ENCODE data around the gene ZFYVE26.
"Not testable (repeated sequence)": the region's sequence is repeated elsewhere in the genome, so short reads cannot be mapped to it uniquely, and the experiment has no call there.

ZFYVE26 gene

DNA sequence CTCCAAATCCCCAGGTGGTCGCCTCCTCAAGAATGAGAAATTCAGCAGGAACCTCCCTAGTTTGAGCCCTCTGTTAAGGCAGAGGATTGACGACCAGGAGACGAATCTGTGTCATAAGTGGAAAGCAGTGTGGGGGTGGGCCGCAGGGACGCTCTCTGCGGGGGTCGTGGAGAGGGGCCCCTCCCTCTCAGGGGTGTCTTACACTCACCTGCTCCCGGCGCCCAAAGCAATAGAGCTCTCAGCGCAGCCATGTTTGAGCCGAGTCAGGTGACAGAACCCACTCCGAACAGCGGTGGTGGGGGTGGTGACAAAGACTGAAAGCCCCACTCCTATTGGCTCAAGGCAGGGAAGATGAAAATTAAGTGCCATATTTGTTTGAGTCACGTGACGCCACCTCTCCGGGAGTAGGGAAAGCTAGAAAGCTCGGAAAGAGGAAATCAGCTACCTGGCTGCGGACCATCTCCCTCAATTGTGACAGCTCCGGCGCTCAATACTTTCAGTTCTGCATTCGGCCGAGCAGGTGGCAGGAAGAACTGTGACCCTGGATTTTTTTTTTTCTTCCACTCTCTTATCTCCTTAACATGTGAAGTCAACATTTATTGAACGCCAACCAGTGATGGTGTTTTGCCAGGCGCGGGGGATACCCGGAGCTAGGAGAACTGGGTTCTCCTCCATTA is at the start of gene ZFYVE26:
ZFYVE26 (minus strand) TSS at position 265 of the 677 bp plus-strand sequence. CDS start 627 bp downstream, outside the sequence.
- peak; percentile 94 for DNase-seq

DNA sequence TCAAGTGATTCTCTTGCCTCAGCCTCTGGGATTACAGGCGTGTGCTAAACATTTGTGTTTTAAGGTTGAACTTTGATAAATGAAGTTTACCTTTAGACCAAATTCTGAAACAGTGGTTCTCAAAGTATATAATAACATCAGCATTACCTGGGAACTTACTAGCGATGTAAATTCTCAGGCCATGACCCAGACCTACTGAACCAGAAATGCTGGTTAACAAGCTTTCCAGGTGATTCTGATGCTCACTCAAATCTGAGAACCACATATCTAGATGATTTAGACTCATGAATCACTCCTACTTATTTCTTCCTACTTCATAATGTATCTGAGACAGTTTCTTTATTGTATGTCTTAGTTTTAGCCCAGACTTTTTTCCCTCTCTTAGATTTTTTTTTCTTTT is 46.8 kb upstream of the ZFYVE26 start:
- DNase-seq: no peak

DNA sequence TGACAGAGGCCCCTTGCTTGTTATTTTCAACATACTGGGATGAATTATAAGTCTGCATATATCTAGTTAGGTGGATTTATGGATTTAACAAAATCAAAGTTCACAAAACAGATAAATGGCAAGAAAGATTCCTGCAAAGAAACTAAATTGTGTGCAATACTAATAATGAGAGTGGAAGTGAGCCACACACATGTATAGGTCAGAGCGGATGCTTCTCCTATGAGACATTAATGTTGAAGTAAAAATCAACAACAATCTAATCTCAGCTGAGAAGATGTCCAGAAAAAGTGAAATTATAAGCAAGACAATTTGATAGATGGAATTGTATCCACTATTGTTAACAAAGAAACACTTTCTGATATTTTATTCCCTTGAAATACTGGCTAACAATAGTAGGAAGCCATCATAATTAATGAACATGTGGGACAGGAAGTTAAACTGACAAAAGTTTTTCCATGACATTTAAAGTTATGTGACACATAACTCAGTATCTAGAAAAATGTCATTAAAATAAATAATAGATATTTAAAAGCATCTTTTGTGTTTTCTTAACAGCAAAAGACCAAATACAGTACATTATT is 42.9 kb upstream of the ZFYVE26 start:
- DNase-seq: no peak

DNA sequence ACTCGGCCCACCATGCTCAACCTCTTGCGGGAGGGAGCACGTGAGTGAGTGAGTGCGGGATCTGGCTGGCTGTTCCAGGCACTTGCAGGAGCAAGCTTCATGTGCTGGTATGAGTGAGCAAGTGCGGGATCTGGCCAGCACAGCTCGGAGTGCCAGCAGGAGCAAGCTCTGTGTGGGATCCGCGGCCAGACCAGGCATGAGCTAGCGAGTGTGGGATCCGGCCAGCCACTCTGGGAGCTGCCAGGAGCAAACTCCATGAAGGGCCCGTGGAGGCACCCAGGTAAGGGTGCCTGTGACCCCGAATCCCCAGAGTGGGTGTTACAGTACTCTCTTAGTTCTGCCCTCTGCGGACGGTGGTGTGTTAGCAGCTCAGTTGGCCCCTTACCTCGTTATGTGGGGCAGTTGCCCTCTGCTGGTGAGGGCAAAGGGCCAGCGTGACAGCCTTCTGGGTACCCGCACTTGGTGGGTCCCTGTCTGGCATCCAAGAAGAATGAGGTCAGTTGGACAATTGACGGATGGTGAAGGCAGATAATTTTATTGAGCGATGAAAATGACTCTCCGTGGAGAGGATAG is 41.5 kb upstream of the ZFYVE26 start:
- no peak for DNase-seq

DNA sequence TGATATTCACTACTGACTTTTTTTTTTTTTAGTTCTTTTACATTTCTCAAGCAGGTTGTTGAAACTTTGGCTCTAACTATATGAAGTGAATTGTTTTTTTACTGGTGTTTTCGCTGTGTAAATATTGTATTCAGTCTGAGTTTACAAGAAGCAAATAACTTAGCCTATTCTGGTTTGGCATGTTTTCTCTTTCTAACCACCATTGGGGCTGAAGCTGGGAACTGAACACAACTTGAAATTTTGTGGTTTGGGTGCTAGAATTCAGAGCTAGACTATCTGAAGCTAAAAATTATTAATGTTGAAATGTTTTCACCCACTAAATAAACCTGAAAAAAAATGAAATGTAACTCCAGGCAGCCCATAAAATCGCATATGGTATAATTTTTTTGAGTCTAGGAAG is 40.4 kb upstream of the ZFYVE26 start:
- DNase-seq: no peak

DNA sequence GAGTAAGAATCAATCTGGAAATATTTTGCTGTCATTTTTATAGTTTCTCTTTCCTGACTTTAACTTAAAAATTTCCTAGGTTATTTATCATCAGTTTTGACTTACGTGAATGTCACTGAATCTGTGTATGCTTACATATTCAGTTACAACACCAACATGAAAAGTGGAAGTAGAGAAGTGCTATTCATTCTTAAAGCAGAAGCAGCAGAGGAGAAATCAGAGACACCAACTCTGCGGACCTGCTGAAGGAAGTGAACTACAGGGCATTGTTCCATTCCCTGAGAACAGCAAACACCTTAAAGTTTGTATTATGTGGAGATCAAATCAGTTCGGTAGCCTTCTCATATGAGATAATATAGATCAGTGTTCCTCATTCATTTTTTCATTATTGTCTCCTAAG is 37.3 kb upstream of the ZFYVE26 start:
- DNase-seq: no peak

DNA sequence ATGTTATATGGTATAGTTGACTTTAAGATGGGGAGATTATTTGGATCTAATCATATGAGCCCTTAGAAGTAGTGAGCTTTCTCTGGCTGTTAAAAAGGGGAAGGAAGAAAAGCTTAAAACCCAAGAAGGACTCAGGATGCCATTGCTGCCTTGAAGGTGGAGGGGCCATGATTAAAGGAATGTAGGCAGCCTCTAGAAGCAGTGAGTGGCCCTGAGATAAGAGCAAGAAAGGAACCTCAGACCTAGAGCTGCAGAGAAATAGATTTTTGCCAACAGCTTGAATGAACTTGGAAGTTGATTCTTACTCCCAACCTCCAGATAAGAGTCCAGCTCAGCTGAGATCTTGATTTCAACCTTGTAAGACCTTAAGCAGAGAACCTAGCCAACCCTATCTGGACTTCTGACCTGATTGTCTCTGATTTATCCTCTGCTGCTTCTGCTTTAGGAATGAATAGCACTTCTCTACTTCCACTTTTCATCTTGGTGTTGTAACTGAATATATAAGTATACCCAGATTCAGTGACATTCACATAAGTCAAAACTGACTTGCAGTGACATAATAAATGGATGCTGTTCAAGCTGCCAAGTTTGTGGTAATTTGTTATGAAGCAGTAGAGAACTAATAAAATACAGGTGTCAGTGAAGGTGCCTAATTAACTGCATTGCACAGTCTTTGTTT is 36.7 kb upstream of the ZFYVE26 start:
- no peak for DNase-seq

DNA sequence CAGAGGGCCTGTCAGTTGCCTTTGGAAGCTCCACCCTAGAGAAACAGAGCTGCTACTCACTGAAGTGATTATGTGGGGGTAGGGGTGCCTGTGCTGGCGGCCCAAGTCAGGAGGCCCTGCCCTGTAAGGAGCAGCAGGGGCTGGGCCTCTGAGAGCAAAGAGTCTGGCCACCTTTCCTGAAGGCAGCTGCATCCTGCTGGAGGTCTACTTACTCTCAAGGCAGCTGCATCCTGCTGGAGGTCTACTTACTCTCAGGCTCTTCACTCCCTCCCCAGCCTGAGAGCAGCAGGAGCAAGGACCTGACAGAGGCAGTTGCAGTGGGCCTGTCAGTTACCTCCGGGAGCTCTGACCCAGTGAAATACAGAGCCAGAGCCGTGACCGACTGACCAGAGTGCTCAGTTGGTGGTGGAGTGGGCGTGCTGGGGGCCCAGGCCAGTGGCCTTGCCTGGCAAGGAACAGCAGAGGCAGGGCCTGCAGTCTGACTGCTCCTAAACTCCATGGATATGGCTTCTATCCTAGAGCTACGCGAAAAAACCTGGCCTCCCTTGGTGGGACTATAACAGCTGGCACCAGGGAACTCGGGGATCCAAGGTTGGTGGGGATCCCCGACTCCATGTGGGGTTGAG is 35.5 kb upstream of the ZFYVE26 start:
- DNase-seq: no peak

DNA sequence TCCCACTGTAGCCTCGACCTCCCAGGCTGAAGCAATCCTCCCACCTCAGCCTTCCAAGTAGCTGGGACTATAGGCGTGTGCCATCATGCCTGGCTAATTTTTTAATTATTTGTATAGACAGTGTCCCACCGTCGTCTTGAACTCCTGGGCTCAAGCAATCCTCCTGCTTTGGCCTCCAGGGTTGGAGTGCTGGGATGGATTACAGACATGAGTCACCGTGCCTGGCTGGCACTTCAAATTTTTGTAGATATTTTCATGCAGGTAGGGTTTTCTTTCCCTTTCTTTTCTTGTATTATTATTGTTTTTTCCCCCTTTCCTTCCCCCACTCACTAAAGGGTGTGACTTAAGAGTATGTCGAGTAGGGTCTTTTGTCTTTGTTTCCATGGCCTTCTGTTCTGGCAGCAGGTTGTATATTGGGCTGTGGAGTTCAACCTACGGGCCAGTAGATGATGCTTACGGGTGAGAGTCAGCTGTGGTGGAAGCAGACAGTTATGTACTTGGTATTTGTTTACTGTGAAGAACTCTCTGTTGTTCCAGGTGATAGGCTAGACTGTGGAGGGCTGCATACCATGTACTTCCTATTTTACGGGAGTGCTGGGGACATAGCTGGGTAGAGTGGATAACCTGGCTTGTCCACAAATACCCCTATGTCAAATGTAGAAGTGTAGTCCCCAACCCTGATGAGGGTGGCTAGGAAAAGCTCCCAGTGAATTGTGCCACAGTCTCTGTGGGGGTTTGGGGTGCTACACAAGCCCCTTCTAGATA is 33.9 kb upstream of the ZFYVE26 start:
- DNase-seq: no peak

DNA sequence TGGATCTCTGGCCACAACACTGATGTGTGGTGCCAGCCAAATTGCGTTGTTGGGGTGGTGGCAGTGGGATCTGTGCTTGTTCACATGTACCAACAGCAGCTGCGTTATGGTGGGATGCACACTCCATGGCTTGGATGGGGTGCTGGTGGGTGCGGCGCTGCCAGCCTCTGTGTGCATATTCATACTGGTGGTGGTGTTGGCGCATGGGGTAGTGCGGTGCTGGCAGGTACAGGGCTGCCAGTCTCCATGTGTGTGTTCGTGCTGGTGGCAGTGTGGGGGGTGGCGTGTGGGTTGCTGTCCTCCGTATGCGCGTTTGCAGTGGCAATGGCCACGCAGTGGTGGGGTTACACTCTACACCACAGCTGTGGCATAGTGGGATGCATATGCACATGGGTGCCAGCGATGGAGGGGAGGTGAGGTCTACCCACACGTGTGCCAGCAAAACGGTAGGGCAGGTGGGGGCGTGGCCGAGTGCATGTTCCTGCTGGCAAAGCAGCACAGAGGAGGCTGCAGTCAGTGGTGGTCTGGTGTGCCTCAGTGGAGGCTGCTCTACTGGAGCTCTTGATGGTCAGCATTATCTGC is 29.7 kb upstream of the ZFYVE26 start:
- no peak for DNase-seq

DNA sequence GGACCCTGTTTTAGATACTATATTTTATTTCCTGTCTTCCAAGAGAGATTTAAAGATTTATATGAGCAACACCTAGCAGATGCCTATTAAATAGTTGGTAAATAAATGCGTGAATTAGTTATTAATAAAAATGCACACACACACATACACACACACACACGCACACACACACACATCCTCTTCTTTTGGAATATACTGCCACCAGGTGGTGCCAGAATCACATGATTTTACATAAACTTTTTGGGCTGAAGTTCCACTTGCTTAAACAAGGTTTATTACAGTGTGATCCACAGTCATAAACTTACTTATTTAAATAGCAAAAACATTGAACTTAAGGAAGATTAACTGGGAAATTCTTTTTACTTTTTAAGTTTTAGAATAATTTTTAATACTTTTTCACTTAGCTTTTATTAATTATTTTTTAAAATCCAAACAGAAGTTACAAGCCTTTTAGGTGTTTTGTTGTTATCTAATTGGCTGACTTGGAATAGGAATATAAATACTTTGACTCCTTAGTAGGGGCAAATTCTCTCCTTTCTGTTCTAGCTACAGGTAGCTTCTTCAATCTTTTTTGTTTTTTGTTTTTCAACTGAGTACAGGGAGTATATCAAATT is 20.7 kb upstream of the ZFYVE26 start:
- peak; percentile 37 for DNase-seq

DNA sequence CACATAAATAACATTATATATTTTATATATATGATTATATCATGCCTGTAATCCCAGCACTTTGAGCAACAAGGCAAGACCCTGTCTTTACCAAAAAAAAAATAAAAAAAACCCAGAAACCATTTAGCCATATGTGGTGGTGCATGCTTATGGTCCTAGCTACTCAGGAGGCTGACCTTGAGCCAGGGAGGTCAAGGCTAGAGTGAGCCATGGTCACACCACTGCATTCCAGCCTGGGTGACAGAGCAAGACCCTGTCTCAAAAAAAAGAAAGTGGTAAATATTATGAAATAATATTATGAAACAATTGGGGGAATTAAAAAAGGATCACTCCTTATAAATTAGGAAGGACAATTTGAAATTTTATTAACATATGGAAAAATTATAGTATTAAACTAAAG is 19.2 kb upstream of the ZFYVE26 start:
- DNase-seq: no peak

DNA sequence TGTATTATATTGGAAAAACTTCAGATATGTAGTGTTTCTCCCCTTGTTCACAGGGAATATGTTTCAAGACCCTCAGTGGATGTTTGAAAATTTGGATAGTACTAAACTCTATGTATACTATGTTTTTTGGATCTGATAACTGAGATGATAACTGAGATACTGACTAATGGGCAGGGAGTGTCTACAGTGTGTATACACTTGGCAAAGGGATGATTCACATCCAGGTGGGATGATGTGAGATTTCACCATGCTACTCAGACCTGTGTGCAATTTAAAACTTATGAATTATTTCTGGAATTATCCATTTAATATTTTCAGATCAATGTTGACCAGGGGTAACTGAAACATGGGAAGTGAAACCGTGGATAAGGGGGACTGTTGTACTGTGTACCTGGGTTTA is 17.0 kb upstream of the ZFYVE26 start:
- DNase-seq: no peak

DNA sequence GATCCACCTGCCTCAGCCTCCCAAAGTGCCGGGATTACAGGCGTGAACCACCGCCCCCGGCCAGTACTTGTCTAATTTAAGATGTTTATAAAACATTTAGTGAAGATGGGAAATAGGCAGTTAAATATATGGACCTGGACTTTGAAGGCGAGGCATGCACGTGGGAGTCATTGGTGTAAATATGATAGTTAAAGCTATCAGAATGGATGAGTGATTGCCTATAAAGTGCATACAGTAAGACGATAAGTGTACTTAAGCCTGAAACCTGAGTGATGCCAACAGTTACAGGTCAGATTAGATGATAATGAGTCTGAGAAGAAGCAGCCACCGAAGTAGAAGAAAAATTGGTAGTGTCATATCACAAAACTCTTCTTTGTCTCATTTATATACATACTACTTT is 14.7 kb upstream of the ZFYVE26 start:
- DNase-seq: no peak

DNA sequence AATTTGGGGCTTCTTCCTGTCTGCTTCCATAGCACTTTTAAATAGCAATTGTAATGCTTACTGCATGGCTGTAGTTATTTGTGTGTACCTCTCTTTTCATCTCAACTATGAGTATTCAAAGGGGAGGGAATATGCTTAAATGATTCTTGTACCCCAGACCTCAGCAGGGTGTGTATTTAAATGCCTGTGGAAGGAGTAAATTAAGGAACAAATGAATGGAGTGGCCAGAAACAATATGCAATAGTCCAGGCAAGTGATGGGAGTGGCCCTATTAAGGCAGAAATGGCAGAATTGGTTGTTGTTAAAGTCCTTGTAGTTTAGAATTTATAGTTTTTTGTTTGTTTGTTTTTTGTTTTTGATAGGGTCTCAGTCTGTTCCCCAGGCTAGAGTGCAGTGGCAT is 4.7 kb upstream of the ZFYVE26 start:
- no peak for DNase-seq

DNA sequence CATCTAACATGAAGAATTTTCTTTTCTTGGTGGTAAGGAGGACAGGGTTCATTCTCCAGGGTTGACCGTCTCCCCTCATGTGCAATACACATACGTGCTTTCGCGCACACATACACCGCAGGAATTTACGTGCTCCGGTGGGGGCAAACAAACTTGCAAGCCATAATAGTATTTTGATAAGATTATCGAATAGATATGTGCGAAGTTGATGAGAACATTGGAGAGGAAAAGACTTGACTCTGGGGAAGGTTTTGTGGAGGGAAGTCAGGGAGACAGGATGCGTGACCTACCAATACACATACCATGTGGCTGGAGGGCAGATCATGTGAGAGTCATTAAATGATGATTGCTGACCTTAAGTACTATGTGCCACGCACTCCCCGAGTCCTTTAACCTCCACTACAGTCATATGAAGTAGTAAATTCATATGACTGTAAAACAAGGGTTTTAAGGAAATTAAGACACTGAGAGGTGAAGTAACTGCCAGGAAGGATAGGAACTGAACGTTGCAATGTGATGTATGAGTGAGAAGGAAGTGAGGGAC is 4.1 kb upstream of the ZFYVE26 start:
- DNase-seq: no peak

DNA sequence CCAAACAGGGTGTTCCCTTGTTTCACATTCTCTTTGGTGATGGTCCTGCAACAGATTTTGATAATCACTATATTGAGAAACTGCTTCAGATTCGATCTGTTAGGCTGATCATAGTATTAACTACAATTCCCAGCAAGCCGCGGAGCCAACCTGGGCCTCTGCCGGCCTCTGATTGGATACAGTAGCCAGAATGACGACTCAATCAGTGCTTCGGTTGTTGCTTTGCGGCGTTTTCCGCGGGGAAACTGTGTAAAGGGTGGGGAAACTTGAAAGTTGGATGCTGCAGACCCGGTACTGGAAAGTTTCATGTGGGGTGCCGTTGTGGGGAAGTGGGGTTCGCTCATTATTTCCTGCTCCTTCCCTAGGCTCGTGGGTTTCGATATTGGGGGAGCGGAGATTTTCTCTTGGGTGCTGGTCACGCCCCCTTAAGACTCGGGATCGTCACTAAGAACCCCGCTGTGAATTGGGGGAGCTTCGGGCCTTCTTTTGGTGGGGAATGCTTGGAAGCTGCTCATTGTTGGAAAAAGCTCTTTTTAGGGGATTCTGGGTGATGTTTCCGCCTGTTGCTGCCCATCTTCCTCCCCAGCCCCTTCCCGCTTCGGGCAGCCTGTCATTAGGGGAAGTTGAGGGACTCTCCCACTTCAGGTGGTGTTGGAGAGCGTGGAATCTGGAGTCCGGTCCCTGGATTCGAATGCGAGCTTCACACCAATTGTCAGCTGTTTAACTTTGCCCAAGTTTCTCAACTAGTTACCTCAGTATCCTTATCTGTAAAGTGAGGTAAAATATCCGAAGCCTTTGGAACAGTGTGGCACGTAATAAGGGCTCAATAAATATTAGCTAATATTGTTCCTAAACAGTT is 3.4 kb upstream of the ZFYVE26 start, which contains the start of gene RAD51B:
RAD51B (plus strand) TSS at position 217 of the 859 bp plus-strand sequence.
- peak; percentile 57 for DNase-seq

DNA sequence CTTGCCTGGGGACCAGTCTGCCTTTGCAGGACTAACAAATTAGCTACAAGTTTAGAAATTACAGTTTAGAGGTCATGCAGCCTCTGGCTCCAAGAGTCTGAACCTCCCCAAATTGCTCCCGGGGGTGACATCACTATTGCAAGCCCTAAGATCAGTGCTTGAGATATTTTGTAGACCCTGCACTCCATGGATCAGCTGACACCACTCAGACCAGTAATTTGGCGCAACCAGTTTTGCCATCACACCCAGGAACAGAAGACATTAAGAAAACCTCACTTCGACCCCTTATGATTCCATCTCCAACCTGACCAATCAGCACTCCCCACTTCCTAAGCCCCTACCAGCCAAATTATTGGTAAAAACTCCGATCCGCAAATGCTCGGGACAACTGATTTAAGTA is 2.1 kb upstream of the ZFYVE26 start:
- DNase-seq: not testable (repeated sequence)

DNA sequence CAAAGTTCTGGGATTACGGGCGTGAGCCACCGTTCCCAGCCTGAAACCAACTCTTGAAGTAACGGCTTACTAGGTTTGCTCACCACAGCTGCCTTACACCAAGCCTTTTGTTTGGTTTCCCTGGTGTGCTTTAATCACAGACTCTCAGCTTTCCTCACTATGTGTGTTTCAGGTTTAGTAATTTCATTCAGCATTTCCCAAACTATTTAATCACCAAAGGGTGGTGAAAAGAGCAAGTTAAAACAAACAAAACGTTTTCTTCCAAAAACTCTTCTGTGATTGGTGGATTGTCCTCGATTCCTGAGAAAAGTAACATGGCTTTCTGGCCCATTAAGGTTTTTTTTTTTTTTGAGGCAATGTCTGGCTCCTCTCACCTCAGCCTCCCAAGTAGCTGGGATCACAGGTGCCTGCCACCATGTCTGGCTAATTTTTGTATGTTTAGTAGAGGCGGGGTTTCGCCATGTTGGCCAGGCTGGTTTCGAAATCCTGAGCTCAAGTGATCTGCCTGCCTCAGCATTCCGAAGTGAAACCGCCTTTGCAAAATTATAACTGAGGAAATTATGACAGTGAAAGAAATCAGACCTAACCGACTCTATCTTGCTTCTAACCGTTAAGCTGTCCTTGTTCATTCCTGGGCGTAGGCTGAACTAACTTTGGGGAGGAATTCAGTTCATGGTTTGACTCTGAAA is 1.5 kb upstream of the ZFYVE26 start:
- DNase-seq: no peak

Data from amniotic stem cell (primary cell).